ENCODE measurements around the gene DUSP3.

Gene DUSP3

GRCh38 chr17:43818966-43819365 is 40.2 kb upstream of the DUSP3 start:
- TF ChIP-seq CTCF (IDR thresholded peaks at IDR 0.05; ENCODE audit: low read depth, low read length): no peak

GRCh38 chr17:43817826-43818225 is 39.0 kb upstream of the DUSP3 start:
- TF ChIP-seq CTCF (IDR thresholded peaks at IDR 0.05; ENCODE audit: low read depth, low read length): no peak
- H3K4me3 ChIP-seq (ENCODE audit: low read depth, low read length): no peak overlapping the region

More at GRCh38 chr17:43818966-43819365, 40.2 kb upstream of the DUSP3 start:
- no peak overlapping the region for H3K4me3 ChIP-seq (ENCODE audit: low read depth, low read length)

- H3K4me3 ChIP-seq (ENCODE audit: low read depth, low read length): no peak overlapping the region
- TF ChIP-seq CTCF (IDR thresholded peaks at IDR 0.05; ENCODE audit: low read depth, low read length): no peak
Observed at GRCh38 chr17:43816336-43817320, 37.9 kb upstream of the DUSP3 start.

GRCh38 chr17:43814714-43815113 is 35.9 kb upstream of the DUSP3 start:
- TF ChIP-seq CTCF (IDR thresholded peaks at IDR 0.05; ENCODE audit: low read depth, low read length): no peak
- no peak overlapping the region for H3K4me3 ChIP-seq (ENCODE audit: low read depth, low read length)

GRCh38 chr17:43814026-43814425 is 35.2 kb upstream of the DUSP3 start:
- no peak for TF ChIP-seq CTCF (IDR thresholded peaks at IDR 0.05; ENCODE audit: low read depth, low read length)
- no peak overlapping the region for H3K4me3 ChIP-seq (ENCODE audit: low read depth, low read length)

GRCh38 chr17:43813386-43813785 is 34.6 kb upstream of the DUSP3 start:
- TF ChIP-seq CTCF (IDR thresholded peaks at IDR 0.05; ENCODE audit: low read depth, low read length): no peak
- H3K4me3 ChIP-seq (ENCODE audit: low read depth, low read length): no peak overlapping the region
